Right atrium auricular region (tissue), 2 donors: Measurements from ENCODE around the gene CD22. TPM values are rescaled to one million over a fixed set of nuclear protein-coding genes. Genes with fewer than 3 reads are reported as not detected.
A peak's percentile ranks its signal among the peaks of the same experiment; 100 is the strongest.

ENCODE experiments used
- DNase-seq: peaks from one replicate; pipeline ENCODE4 v3.0.0-alpha.2; 2019; ENCODE audit warnings: low spot score
- H3K27ac ChIP-seq, 2 donors: fragments of 200-600 bp; sonication (generic); 1 replicate in 1 of 2; 2 replicates in 1 of 2; pipeline ENCODE4 v1.5.1; 2016 to 2019
- H3K27me3 ChIP-seq, 2 donors: fragments of 200-600 bp; sonication (generic); one replicate each; pipeline versions ENCODE4 v1.5.1 to v1.6.0; 2017 to 2019
- H3K36me3 ChIP-seq: fragments of 200-600 bp; sonication (generic); one replicate; pipeline ENCODE4 v1.5.1; 2016
- H3K4me1 ChIP-seq, 2 donors: fragments of 200-600 bp; sonication (generic); one replicate each; pipeline versions ENCODE4 v1.5.1 to v1.6.0; 2017 to 2019
- H3K4me3 ChIP-seq, 2 donors: fragments of 200-600 bp; sonication (generic); 1 replicate in 1 of 2; 2 replicates in 1 of 2; pipeline ENCODE4 v1.5.1; 2017 to 2019; ENCODE audit warnings: mild to moderate bottlenecking in 1 of 2, moderate library complexity in 1 of 2
- H3K9me3 ChIP-seq, 2 donors: fragments of 200-600 bp; sonication (generic); one replicate each; pipeline ENCODE4 v1.5.1; 2019
- CTCF ChIP-seq, 2 donors: fragments of 200-600 bp; sonication (generic); IDR thresholded peaks; one replicate each; pipeline ENCODE4 v1.5.1; 2019; ENCODE audit warnings: antibody characterized with exemption in 2 of 2
- total RNA-seq, 2 donors: library from RNA; depleted of rRNA; stranded (reverse); fragments of >200 nt; gene quantifications; one replicate each; pipeline ENCODE4 v1.1.0, GENCODE V29; 2016

The CD22 gene
- total RNA-seq, 2 donors from 2014 or later: 1.4 TPM; not detected in 1

- TF ChIP-seq CTCF (IDR thresholded peaks at IDR 0.05): no peak
- Histone ChIP-seq H3K36me3 (no peaks in the 10 kb centered on the region), H3K27ac (no peak overlapping the region), H3K4me3 (no peak overlapping the region), H3K9me3 (no peaks in the 10 kb centered on the region), H3K4me1 (no peaks in the 10 kb centered on the region), H3K27me3 (no peaks in the 10 kb centered on the region)
- DNase-seq: no peak
These were observed 21.6 kb downstream of the CD22 start for GRCh38 chr19:35350591-35350990.

- DNase-seq: no peak
- no peak overlapping the region for H3K4me3 ChIP-seq
These were observed 22.6 kb downstream of the CD22 start for GRCh38 chr19:35351411-35352176.

GRCh38 chr19:35352177-35352447 is 23.1 kb downstream of the CD22 start:
- H3K36me3 ChIP-seq: no peaks in the 10 kb centered on the region
- no peak for TF ChIP-seq CTCF (IDR thresholded peaks at IDR 0.05)
- no peak overlapping the region for H3K4me3 ChIP-seq
- H3K9me3 ChIP-seq: no peaks in the 10 kb centered on the region
- H3K27ac ChIP-seq: no peak overlapping the region
- H3K27me3 ChIP-seq: no peaks in the 10 kb centered on the region
- H3K4me1 ChIP-seq: no peaks in the 10 kb centered on the region
- no peak for DNase-seq

More at GRCh38 chr19:35351411-35352176, 22.6 kb downstream of the CD22 start:
- Histone ChIP-seq H3K27ac (no peak overlapping the region), H3K4me1 (no peaks in the 10 kb centered on the region), H3K36me3 (no peaks in the 10 kb centered on the region), H3K27me3 (no peaks in the 10 kb centered on the region), H3K9me3 (no peaks in the 10 kb centered on the region)
- no peak for TF ChIP-seq CTCF (IDR thresholded peaks at IDR 0.05)

GRCh38 chr19:35352448-35353304 is 23.7 kb downstream of the CD22 start:
- TF ChIP-seq CTCF (IDR thresholded peaks at IDR 0.05): peak; percentile 65 to 86
- H3K27me3 ChIP-seq: no peaks in the 10 kb centered on the region
- H3K9me3 ChIP-seq: no peaks in the 10 kb centered on the region
- peaks cover 0 to under 1% of the 10 kb centered on the region in 2 donors for H3K4me1 ChIP-seq
- no peaks in the 10 kb centered on the region for H3K36me3 ChIP-seq
- no peak overlapping the region for H3K27ac ChIP-seq
- H3K4me3 ChIP-seq: no peak overlapping the region
- peak; percentile 71 for DNase-seq

GRCh38 chr19:35353635-35354034 is 24.6 kb downstream of the CD22 start:
- no peaks in the 10 kb centered on the region for H3K27me3 ChIP-seq
- DNase-seq: no peak
- TF ChIP-seq CTCF (IDR thresholded peaks at IDR 0.05): no peak

More at GRCh38 chr19:35353635-35354034, 24.6 kb downstream of the CD22 start:
- Histone ChIP-seq H3K9me3 (no peaks in the 10 kb centered on the region), H3K27ac (no peak overlapping the region), H3K4me3 (no peak overlapping the region), H3K36me3 (no peaks in the 10 kb centered on the region), H3K4me1 (peaks cover 0 to 6% of the 10 kb centered on the region in 2 donors)
